DMS153 treated with DMSO at 0.1 percent for 48 hours (cell line): Measurements from ENCODE around the gene SF1.

Experiments used
- DNase-seq: peaks from one replicate; lab custom pipeline; 2025; ENCODE audit not compliant: unreplicated experiment; lab: John Stamatoyannopoulos, UW

SF1 gene

GRCh38 chr11:64750361-64751054 is 27.8 kb downstream of the SF1 start:
- DNase-seq = no peak

- DNase-seq = no peak
Measured at GRCh38 chr11:64747961-64748665, 30.2 kb downstream of the SF1 start.

GRCh38 chr11:64746486-64746885 is 31.9 kb downstream of the SF1 start:
- DNase-seq = no peak

GRCh38 chr11:64745521-64746328 is 32.6 kb downstream of the SF1 start:
- DNase-seq = no peak

GRCh38 chr11:64745189-64745520 is 33.2 kb downstream of the SF1 start:
- DNase-seq = no peak

GRCh38 chr11:64744544-64745188 is 33.7 kb downstream of the SF1 start:
- DNase-seq = no peak

- no peak for DNase-seq
Measured at GRCh38 chr11:64743591-64744543, 34.5 kb downstream of the SF1 start, which contains the start of gene RASGRP2. Gene RASGRP2, minus strand, starts transcription at chr11:64744142. Its CDS starts 1,276 bp downstream, at chr11:64742866.

GRCh38 chr11:64742889-64743590 is 35.3 kb downstream of the SF1 start:
- DNase-seq = no peak

- DNase-seq = no peak
Measured at GRCh38 chr11:64742087-64742888, 36.1 kb downstream of the SF1 start.

GRCh38 chr11:64741375-64742086 is 36.8 kb downstream of the SF1 start:
- DNase-seq = no peak

GRCh38 chr11:64739871-64740270 is 38.5 kb downstream of the SF1 start:
- no peak for DNase-seq

GRCh38 chr11:64736654-64737053 is 41.7 kb downstream of the SF1 start:
- DNase-seq = no peak

- DNase-seq = no peak
Measured at GRCh38 chr11:64735725-64736259, 42.5 kb downstream of the SF1 start.

- DNase-seq = no peak
Measured at GRCh38 chr11:64734811-64735724, 43.3 kb downstream of the SF1 start.

GRCh38 chr11:64731601-64732000 is 46.7 kb downstream of the SF1 start:
- DNase-seq = no peak

- no peak for DNase-seq
Measured at GRCh38 chr11:64729851-64730382, 48.4 kb downstream of the SF1 start.
